ENCODE data around the gene EPN1.
A peak's percentile ranks its signal among the peaks of the same experiment; 100 is the strongest.

EPN1 gene

GRCh38 chr19:55670280-55671053 is 4.6 kb upstream of the EPN1 start:
- TF ChIP-seq CTCF (IDR thresholded peaks at IDR 0.05; ENCODE audit: low read depth, low read length): no peak
- no peak overlapping the region for H3K4me3 ChIP-seq (ENCODE audit: low read depth, low read length)

DNA sequence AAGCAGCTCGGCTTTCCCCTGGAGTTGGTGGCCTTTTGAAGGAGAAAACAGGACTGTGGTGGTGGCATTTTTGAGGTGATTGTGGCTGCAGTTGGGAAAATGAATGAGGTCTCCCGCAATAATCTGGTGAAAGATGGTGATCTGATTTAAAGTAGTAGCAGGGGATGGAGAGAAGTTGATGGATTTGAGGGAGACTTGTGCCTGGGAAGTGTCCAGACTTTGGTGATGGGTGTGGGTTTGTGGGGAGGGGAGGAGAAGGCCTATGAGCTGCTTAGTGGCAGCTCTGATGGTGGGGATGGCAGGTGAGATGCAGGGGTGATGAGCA is 4.0 kb upstream of the EPN1 start:
- H3K4me3 ChIP-seq (ENCODE audit: low read depth, low read length): no peak overlapping the region
- TF ChIP-seq CTCF (IDR thresholded peaks at IDR 0.05; ENCODE audit: low read depth, low read length): no peak

GRCh38 chr19:55672418-55672817 is 2.6 kb upstream of the EPN1 start:
- H3K4me3 ChIP-seq (ENCODE audit: low read depth, low read length): no peak overlapping the region
- TF ChIP-seq CTCF (IDR thresholded peaks at IDR 0.05; ENCODE audit: low read depth, low read length): no peak

GRCh38 chr19:55673465-55673864 is 1.6 kb upstream of the EPN1 start:
- no peak overlapping the region for H3K4me3 ChIP-seq (ENCODE audit: low read depth, low read length)
- TF ChIP-seq CTCF (IDR thresholded peaks at IDR 0.05; ENCODE audit: low read depth, low read length): no peak

- TF ChIP-seq CTCF (IDR thresholded peaks at IDR 0.05; ENCODE audit: low read depth, low read length): no peak
- H3K4me3 ChIP-seq (ENCODE audit: low read depth, low read length): no peak overlapping the region
Observed at GRCh38 chr19:55673889-55674288, 1.1 kb upstream of the EPN1 start.

DNA sequence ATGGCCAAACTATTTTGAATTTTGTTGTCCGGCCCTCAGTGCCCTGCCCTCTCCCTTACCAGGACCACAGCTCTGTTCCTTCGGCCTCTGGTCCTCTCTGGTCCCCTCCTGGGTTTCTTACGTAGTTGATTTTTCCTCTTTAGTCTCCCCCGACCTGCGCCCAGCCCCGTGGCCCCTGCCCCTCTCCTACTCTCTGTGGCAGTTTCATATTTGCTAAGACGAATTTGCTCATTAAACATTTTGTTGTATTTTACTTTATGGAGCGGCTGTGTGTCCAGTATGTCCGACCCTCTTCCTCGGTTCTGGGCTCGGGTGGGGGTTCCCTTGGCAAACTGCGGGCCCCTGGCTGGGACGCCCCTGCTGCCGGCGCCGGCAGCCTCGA is 576 bp upstream of the EPN1 start:
- H3K4me3 ChIP-seq (ENCODE audit: low read depth, low read length): peak overlapping the region; percentile 94
- no peak for TF ChIP-seq CTCF (IDR thresholded peaks at IDR 0.05; ENCODE audit: low read depth, low read length)

DNA sequence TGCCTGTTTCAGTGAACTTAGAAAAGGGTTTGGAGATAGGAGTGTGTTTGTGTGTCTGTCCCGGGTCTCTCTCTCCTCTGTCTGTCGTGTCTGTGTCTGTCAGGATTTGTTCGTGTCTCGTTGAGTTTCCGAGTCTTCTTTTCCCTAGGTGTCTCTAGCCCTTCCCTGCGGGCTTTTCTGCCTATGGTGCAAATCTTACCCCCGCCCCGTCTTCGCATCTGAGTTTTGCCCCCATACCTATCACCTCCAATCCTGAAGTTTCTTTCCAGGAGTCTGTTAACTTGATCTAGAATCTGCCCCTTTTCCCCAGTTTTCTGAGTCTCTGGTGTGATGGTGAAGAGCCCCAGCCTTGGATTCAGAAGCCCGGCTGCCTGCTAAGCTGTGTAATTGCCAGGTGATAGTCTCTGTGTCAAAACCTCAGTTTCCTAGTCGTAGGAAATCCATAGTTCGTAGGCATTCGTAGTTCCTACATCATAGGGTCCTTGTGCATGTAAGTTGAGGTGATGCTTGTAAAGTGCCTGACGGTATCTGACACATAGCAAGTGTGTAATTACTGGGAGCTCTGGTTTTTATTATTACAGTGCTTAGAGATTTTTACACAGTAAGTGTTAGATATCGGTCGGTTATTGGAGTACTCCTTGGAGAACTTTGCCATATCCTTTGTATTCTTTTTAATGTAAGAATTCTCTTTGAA is 782 bp downstream of the EPN1 start:
- TF ChIP-seq CTCF (IDR thresholded peaks at IDR 0.05; ENCODE audit: low read depth, low read length): no peak
- peak overlapping the region; percentile 94 for H3K4me3 ChIP-seq (ENCODE audit: low read depth, low read length)
